ENCODE results near the gene RBM17.
"Not testable (repeated sequence)": the region's sequence is repeated elsewhere in the genome, so short reads cannot be mapped to it uniquely, and the experiment has no call there.

The RBM17 gene

DNA sequence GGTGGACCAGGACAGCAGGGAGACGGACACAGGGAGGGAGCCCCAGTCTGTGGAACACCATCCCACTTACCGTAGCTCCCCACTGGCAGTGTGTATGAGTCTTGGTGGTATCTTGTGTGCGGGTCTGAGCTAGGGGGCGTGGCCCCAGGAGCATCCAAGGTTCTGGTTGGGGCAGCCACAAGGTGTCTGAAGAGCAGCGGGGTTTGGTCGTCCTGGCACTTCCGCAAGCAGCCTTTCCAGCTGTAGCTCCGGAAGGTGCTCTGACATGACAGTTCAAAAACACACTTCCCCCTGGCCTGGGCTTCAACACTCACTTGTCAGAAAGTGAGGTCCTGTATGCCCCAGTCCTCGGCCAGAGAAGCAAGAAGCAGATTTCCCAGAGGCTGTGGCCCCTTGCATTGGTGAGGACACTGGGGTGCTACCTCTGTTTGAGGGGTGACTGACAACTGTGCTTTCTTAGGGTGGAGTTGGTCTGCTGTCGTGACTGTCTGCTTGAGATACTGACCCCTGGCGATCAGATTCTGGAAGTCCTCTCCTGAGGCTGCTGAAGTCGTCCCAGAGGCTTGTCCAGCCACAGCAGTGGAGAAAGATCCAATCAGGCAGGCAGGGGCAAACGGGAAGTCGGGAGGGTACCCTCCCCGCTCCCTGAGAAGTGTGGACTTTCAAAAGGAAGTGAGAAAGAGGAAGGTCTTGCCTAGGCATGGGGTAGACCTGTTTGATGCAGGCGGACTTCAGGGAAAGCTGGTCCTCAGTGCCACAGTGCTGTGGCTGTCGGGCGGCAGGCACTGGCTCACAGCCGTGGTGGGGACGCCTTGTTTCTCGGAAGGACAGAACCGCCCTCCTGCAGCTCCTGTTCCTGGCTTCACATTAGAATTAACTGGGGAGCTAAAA lies 62.5 kb downstream of the RBM17 start:
- ATAC-seq (replicated peaks; ENCODE audit: extremely low read depth, poor library complexity, severe bottlenecking): peak; percentile 53
- H3K36me3 Mint-ChIP-seq (ENCODE audit: insufficient read depth): peaks cover 3% of the 10 kb centered on the region
- no peak for DNase-seq (ENCODE audit: low spot score in 2 of 2)
- H3K27me3 Mint-ChIP-seq: no peaks in the 10 kb centered on the region
- H3K4me3 Mint-ChIP-seq: peak overlapping the region; percentile 20
- no peak overlapping the region for H3K27ac Mint-ChIP-seq (ENCODE audit: low read depth)
- H3K4me1 Mint-ChIP-seq: peaks cover 52% of the 10 kb centered on the region
- no peaks in the 10 kb centered on the region for H3K9me3 Mint-ChIP-seq

DNA sequence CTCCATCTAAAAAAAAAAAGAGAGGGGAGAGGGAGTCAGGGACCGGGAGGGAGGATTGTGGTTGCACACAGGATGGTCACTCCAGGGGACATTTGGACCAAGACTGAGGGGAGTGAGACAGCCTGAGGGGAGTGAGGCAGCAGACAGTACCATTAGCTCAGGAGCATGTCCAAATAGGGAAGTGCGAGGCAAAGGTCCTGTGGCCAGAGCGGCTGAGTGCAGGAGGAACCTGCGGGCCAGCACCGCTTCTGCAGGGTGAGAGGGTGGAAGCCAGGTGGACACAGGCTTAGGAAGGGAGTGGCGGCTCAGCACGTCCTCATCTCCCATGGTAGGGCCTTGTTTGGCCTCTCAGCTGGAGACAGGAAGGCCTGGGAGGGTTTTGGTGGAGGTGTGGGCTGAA lies 65.0 kb downstream of the RBM17 start:
- ATAC-seq (replicated peaks; ENCODE audit: extremely low read depth, poor library complexity, severe bottlenecking) (no peak), DNase-seq (ENCODE audit: low spot score in 2 of 2) (no peak)
- Mint-ChIP-seq H3K27ac (ENCODE audit: low read depth) (no peak overlapping the region), H3K4me3 (no peak overlapping the region), H3K4me1 (peaks cover 33% of the 10 kb centered on the region), H3K36me3 (ENCODE audit: insufficient read depth) (peaks cover 3% of the 10 kb centered on the region), H3K9me3 (no peaks in the 10 kb centered on the region), H3K27me3 (no peaks in the 10 kb centered on the region)

DNA sequence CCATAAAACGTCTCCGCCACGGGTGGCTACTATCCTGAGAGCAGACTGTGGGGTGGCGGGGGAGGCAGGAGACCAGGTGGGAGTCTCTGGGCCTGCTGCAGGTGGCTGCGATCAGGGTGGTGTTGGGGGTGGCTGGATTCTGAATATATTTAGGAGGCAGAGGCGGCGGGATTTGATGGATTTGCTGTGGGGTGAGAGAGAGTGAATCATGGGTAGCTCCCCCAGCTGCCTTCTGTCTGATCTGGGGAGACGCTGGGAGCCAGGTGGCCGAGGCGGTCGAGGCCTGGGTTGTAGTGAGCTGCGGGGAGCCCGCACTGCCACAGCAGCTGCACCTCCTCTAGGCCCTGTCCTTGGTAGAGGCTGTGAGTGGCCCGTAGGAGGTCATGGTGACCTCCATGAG lies 65.7 kb downstream of the RBM17 start:
- no peaks in the 10 kb centered on the region for H3K9me3 Mint-ChIP-seq
- no peak for DNase-seq (ENCODE audit: low spot score in 2 of 2)
- peaks cover 29% of the 10 kb centered on the region for H3K4me1 Mint-ChIP-seq
- ATAC-seq (replicated peaks; ENCODE audit: extremely low read depth, poor library complexity, severe bottlenecking): no peak
- no peaks in the 10 kb centered on the region for H3K27me3 Mint-ChIP-seq
- H3K36me3 Mint-ChIP-seq (ENCODE audit: insufficient read depth): peaks cover 3% of the 10 kb centered on the region
- H3K27ac Mint-ChIP-seq (ENCODE audit: low read depth): no peak overlapping the region
- H3K4me3 Mint-ChIP-seq: no peak overlapping the region

DNA sequence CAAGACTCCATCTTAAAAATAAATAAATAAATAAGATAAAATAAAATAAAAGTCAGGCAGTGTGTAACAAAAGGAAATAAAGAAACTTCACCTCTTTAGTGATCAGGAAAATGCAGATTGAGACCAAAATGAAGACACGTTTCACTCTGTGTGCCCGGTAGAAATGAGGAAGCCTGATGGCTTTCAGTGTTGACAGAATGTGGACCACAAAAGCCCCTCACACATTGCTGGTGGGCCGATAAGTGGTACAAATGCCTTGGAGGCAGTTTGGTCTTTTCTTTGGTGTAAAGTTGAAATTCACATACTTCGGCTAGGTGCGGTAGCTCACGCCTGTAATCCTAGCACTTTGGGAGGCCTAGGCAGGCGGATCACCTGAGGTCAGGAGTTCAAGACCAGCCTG lies 69.4 kb downstream of the RBM17 start:
- DNase-seq (ENCODE audit: low spot score in 2 of 2) (no peak), ATAC-seq (replicated peaks; ENCODE audit: extremely low read depth, poor library complexity, severe bottlenecking) (no peak)
- Mint-ChIP-seq H3K27ac (ENCODE audit: low read depth) (no peak overlapping the region), H3K4me1 (peaks cover 16% of the 10 kb centered on the region), H3K27me3 (no peaks in the 10 kb centered on the region), H3K4me3 (no peak overlapping the region), H3K36me3 (ENCODE audit: insufficient read depth) (peaks cover 4% of the 10 kb centered on the region), H3K9me3 (no peaks in the 10 kb centered on the region)

DNA sequence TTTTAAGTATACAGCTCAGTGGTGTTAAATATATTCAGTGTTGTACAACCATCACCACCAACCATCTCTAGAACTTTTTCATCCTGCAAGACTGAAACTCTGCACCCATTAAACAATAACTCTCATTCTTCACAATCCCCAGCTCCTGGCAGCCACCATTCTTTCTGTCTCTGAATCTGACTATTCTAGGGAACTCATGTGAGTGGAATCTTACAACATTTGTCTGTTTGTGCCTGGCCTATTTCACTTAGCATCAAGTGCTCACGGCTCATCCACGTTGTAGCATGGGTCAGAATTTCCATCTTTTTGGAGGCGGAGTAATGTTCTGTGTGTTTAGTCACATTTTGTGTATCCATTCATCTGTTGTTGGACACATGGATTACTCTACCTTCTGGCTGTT lies 73.1 kb downstream of the RBM17 start:
- no peak for DNase-seq (ENCODE audit: low spot score in 2 of 2)
- Mint-ChIP-seq H3K4me1 (peaks cover 29% of the 10 kb centered on the region), H3K27me3 (no peaks in the 10 kb centered on the region), H3K36me3 (ENCODE audit: insufficient read depth) (peaks cover 17% of the 10 kb centered on the region), H3K27ac (ENCODE audit: low read depth) (no peak overlapping the region), H3K9me3 (no peaks in the 10 kb centered on the region), H3K4me3 (no peak overlapping the region)
- ATAC-seq (replicated peaks; ENCODE audit: extremely low read depth, poor library complexity, severe bottlenecking): no peak

DNA sequence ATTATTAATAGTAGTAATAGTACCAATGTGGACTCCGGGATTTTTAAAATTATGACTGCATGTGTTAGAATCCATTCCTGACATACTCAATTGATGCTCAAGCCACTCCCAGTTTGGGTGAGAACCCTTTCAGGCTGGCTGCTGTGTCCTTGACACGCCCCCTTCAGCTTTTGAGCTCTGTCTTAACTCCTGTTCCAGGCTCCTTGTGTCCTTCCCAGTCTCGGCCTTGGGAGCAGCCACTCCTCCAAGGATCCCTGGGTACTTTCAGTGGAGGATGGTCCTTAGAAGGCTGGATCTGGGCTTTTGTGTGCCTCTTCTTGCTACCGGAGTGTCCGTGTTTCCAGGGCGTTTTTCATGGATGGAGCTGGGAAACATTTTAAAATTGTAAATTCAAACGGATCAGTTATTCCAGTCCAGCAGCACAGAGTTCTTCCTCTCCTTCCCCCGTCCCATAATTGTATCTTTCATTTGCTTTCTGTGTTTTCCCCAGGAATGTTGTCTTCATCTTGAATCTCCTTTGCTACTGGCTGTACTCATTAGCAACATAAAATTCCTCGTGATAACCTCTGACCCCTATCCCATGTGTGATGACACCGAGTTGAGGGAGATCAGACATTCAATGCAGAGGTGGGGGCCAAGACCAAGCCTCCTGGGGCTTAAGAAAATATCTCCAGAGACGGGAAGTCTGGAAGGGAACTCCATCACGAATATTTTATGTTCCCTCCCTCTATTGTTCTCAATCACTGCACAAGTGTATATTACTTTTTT lies 73.9 kb downstream of the RBM17 start:
- peaks cover 25% of the 10 kb centered on the region for H3K36me3 Mint-ChIP-seq (ENCODE audit: insufficient read depth)
- H3K4me1 Mint-ChIP-seq: peaks cover 33% of the 10 kb centered on the region

DNA sequence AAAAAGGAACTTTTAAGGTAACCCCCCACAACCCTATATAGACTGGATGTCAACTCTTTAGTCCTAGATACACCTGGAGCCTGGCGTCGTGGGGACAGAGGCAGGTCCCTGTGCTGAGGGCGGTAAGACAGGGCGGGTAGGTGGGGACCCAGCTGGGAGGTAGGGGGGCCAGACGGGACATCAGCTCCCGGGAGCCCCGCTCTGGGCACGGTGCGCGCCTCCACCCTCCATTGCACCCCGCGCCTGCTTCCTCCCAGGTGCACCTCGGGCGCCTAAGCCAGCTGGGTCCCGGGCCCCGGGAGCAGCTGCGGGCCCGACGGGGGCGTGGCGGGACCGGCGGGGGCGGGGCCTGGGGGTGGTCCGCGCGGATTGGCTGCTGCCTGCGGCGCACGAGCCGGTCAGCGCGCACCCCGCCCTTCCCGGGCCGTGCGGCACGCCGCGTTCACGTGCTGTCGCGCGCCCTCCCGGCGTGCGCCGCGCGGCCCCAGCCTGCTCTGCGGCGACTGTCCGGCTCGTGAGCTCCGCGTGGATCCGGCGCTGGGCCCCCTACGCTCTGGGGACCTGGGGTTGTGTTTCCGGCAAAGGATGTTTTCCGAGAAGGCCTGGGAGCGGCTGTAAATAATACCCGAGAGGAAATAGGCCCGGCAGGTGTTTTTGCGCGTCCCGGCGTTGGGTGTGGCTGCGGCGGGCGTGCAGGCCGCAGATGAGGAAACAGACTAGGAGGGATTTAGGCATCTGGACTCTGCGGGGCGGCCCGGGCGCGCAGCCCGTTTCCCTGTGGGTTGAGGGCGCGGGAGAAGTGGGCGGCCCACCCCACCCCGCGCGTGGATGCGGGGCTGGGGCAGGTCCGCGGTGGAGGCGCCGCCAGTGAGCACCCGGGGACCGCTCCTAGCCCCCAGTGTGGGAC lies 74.8 kb downstream of the RBM17 start:
- peak overlapping the region; percentile 76 for H3K4me3 Mint-ChIP-seq
- peaks cover 25% of the 10 kb centered on the region for H3K36me3 Mint-ChIP-seq (ENCODE audit: insufficient read depth)
- H3K27ac Mint-ChIP-seq (ENCODE audit: low read depth): peak overlapping the region; percentile 92
- no peaks in the 10 kb centered on the region for H3K9me3 Mint-ChIP-seq
- H3K4me1 Mint-ChIP-seq: peaks cover 36% of the 10 kb centered on the region
- ATAC-seq (replicated peaks; ENCODE audit: extremely low read depth, poor library complexity, severe bottlenecking) (peak; percentile 95), DNase-seq (ENCODE audit: low spot score in 2 of 2) (peak; percentile 76 to 87)
- no peaks in the 10 kb centered on the region for H3K27me3 Mint-ChIP-seq

More for the DNA sequence above, 73.9 kb downstream of the RBM17 start:
- DNase-seq (ENCODE audit: low spot score in 2 of 2) (no peak), ATAC-seq (replicated peaks; ENCODE audit: extremely low read depth, poor library complexity, severe bottlenecking) (no peak)
- no peaks in the 10 kb centered on the region for H3K27me3 Mint-ChIP-seq
- peak overlapping the region; percentile 76 for H3K4me3 Mint-ChIP-seq
- no peaks in the 10 kb centered on the region for H3K9me3 Mint-ChIP-seq
- H3K27ac Mint-ChIP-seq (ENCODE audit: low read depth): no peak overlapping the region

DNA sequence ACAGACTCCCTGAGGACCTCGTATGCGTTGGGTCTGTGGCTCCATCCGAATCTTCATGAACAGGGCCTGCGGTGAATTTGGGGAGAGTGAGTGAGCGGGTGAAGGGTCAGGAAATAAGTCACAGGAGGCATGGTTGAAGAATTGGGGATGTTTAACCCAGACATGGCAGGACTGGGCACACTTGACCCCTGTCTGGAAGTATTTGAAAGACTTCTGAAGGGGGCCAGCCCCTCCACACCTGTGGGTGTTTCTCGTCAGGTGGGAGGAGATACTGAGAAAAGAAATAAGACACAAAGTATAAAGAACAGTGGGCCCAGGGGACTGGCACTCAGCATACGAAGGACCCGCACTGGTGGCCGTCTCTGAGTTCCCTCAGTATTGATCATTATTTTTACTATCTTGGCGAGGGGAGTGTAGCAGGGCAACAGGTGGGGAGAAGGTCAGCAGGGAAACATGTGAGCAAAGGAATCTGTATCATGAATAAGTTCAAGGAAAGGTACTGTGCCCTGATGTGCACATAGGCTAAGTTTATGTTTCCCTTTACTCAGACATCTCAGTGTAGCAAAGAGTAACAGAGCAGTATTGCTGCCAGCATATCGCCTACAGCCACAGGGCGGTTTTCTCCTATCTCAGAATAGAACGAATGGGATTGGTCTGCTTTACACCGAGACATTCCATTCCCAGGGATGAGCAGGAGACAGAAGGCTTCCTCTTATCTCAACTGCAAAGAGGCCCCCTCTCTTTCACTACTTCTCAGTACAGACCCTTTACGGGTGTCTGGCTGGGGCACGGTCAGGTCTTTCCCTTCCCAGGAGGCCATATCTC lies 75.6 kb downstream of the RBM17 start:
- ATAC-seq (replicated peaks; ENCODE audit: extremely low read depth, poor library complexity, severe bottlenecking) (no peak), DNase-seq (ENCODE audit: low spot score in 2 of 2) (no peak)
- peaks cover 44% of the 10 kb centered on the region for H3K4me1 Mint-ChIP-seq
- H3K27me3 Mint-ChIP-seq: no peaks in the 10 kb centered on the region
- H3K9me3 Mint-ChIP-seq: no peaks in the 10 kb centered on the region
- H3K36me3 Mint-ChIP-seq (ENCODE audit: insufficient read depth): peaks cover 30% of the 10 kb centered on the region
- peak overlapping the region; percentile 92 for H3K27ac Mint-ChIP-seq (ENCODE audit: low read depth)
- peak overlapping the region; percentile 76 for H3K4me3 Mint-ChIP-seq

DNA sequence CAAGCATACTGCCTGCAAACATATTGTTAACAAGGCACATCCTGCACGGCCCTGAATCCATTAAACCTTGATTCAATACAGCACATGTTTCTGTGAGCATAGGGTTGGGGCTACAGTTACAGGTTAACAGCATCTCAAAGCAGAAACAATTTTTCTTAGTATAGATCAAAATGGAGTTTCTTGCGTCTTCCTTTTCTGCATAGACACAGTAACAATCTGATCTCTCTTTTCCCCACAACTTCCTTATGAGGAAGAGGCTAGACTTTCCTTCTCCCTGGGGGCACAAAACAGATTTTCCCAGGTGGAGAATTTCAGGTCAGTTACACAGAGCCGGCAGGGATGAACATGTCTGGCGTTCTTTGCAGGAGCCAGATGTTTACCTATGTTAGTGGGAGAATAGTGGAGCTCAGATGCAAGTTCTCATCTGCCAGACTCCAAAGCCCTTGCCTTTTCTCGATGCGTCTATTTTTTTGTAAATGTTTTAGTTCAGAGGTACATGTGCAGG lies 76.4 kb downstream of the RBM17 start:
- H3K4me3 Mint-ChIP-seq: peak overlapping the region; percentile 76
- no peaks in the 10 kb centered on the region for H3K9me3 Mint-ChIP-seq
- H3K36me3 Mint-ChIP-seq (ENCODE audit: insufficient read depth): peaks cover 28% of the 10 kb centered on the region
- H3K27ac Mint-ChIP-seq (ENCODE audit: low read depth): peak overlapping the region; percentile 92
- H3K4me1 Mint-ChIP-seq: peaks cover 46% of the 10 kb centered on the region
- ATAC-seq (replicated peaks; ENCODE audit: extremely low read depth, poor library complexity, severe bottlenecking) (no peak), DNase-seq (ENCODE audit: low spot score in 2 of 2) (no peak)
- H3K27me3 Mint-ChIP-seq: no peaks in the 10 kb centered on the region

DNA sequence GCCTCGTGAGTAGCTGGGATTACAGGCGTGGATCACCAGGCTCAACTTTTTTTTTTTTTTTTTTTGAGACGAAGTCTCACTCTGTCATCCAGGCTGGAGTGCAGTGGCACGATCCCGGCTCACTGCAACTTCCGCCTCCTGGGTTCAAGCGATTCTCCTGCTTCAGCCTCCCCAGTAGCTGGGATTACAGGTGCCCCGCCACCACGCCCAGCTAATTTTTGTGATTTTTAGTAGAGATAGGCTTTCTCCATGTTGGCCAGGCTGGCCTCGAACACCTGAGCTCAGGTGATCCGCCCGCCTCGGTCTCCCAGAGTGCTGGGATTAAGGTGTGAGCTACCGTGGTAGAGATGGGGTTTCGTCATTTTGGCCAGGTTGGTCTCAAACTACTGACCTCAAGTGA lies 77.1 kb downstream of the RBM17 start:
- DNase-seq (ENCODE audit: low spot score in 2 of 2); H3K4me3 Mint-ChIP-seq; ATAC-seq (replicated peaks; ENCODE audit: extremely low read depth, poor library complexity, severe bottlenecking); H3K27ac Mint-ChIP-seq (ENCODE audit: low read depth); H3K9me3 Mint-ChIP-seq; H3K27me3 Mint-ChIP-seq: not testable (repeated sequence)
- Mint-ChIP-seq H3K4me1 (peaks cover 51% of the 10 kb centered on the region), H3K36me3 (ENCODE audit: insufficient read depth) (peaks cover 28% of the 10 kb centered on the region)
